SK-N-SH (cell line): ENCODE data around the gene GAGE1.
"Not testable (repeated sequence)": the region's sequence is repeated elsewhere in the genome, so short reads cannot be mapped to it uniquely, and the experiment has no call there.

ENCODE experiments used
- EP300 ChIP-seq, 2 experiments: IDR thresholded peaks; 2 replicates each; pipeline versions ENCODE4 v1.4.0 to v1.6.1; 2012; ENCODE audit warnings: borderline replicate concordance in 1 of 2, low read depth in 1 of 2, low read length in 1 of 2
- EZH2phosphoT487 ChIP-seq: fragments of 200-600 bp; sonication (generic); IDR thresholded peaks from 2 replicates; pipeline ENCODE4 v1.6.1; 2017; ENCODE audit warnings: low read depth, mixed run types, mild to moderate bottlenecking, antibody characterized with exemption, moderate library complexity, borderline replicate concordance
- JUND ChIP-seq: IDR thresholded peaks from 2 replicates; pipeline ENCODE4 v1.4.0; 2012
- NFIC ChIP-seq: IDR thresholded peaks from 2 replicates; pipeline ENCODE4 v1.4.0; 2012; ENCODE audit warnings: borderline replicate concordance
- POLR2AphosphoS5 ChIP-seq: IDR thresholded peaks from 2 replicates; pipeline ENCODE4 v1.6.1; 2012; ENCODE audit warnings: low read depth, low read length
- RAD21 ChIP-seq: IDR thresholded peaks from 2 replicates; pipeline ENCODE4 v1.6.1; 2012; ENCODE audit warnings: mild to moderate bottlenecking, low read length
- TEAD4 ChIP-seq: IDR thresholded peaks from 2 replicates; pipeline ENCODE4 v1.4.0; 2012; ENCODE audit warnings: mild to moderate bottlenecking, borderline replicate concordance; ENCODE audit not compliant: insufficient read depth
- TF ChIP-seq, protein P1 (sequence below): fragments of 200-600 bp; sonication (generic); IDR thresholded peaks from 2 replicates; pipeline ENCODE4 v1.6.1; 2017; ENCODE audit warnings: antibody characterized with exemption, mild to moderate bottlenecking, moderate library complexity
- TF ChIP-seq, protein P2 (sequence below): IDR thresholded peaks from 2 replicates; pipeline ENCODE4 v1.6.1; 2012; ENCODE audit warnings: mild to moderate bottlenecking, low read depth, low read length, moderate library complexity
- TF ChIP-seq, protein P3 (sequence below): fragments of 150-350 bp; IDR thresholded peaks from 2 replicates; pipeline ENCODE4 v1.6.1; 2016; ENCODE audit warnings: mild to moderate bottlenecking, low read depth, low read length
- TF ChIP-seq, protein P4 (sequence below): IDR thresholded peaks from 2 replicates; pipeline ENCODE4 v1.4.0; 2012; ENCODE audit warnings: low read depth, borderline replicate concordance

DNA sequence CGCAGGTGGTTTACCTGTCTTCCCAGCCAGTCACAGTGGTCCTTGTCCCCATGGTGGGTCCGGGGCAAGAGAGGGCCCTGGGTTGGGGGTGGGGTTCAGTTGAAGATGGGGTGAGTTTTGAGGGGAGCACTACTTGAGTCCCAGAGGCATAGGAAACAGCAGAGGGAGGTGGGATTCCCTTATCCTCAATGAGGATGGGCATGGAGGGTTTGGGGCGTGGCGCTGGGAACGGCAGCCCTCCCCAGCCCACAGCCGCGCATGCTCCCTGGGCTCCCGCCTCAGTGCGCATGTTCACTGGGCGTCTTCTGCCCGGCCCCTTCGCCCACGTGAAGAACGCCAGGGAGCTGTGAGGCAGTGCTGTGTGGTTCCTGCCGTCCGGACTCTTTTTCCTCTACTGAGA is 28.7 kb upstream of the GAGE1 start, which contains the start of gene GAGE12G:
- not testable (repeated sequence) for TF ChIP-seq TEAD4; EP300 (IDR thresholded peaks at IDR 0.05; ENCODE audit: borderline replicate concordance in 1 of 2, low read depth in 1 of 2, low read length in 1 of 2); EZH2phosphoT487; JUND; POLR2AphosphoS5; NFIC; RAD21
- TF ChIP-seq, protein P1, sequence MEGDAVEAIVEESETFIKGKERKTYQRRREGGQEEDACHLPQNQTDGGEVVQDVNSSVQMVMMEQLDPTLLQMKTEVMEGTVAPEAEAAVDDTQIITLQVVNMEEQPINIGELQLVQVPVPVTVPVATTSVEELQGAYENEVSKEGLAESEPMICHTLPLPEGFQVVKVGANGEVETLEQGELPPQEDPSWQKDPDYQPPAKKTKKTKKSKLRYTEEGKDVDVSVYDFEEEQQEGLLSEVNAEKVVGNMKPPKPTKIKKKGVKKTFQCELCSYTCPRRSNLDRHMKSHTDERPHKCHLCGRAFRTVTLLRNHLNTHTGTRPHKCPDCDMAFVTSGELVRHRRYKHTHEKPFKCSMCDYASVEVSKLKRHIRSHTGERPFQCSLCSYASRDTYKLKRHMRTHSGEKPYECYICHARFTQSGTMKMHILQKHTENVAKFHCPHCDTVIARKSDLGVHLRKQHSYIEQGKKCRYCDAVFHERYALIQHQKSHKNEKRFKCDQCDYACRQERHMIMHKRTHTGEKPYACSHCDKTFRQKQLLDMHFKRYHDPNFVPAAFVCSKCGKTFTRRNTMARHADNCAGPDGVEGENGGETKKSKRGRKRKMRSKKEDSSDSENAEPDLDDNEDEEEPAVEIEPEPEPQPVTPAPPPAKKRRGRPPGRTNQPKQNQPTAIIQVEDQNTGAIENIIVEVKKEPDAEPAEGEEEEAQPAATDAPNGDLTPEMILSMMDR, result not testable (repeated sequence)
- TF ChIP-seq, protein P2, sequence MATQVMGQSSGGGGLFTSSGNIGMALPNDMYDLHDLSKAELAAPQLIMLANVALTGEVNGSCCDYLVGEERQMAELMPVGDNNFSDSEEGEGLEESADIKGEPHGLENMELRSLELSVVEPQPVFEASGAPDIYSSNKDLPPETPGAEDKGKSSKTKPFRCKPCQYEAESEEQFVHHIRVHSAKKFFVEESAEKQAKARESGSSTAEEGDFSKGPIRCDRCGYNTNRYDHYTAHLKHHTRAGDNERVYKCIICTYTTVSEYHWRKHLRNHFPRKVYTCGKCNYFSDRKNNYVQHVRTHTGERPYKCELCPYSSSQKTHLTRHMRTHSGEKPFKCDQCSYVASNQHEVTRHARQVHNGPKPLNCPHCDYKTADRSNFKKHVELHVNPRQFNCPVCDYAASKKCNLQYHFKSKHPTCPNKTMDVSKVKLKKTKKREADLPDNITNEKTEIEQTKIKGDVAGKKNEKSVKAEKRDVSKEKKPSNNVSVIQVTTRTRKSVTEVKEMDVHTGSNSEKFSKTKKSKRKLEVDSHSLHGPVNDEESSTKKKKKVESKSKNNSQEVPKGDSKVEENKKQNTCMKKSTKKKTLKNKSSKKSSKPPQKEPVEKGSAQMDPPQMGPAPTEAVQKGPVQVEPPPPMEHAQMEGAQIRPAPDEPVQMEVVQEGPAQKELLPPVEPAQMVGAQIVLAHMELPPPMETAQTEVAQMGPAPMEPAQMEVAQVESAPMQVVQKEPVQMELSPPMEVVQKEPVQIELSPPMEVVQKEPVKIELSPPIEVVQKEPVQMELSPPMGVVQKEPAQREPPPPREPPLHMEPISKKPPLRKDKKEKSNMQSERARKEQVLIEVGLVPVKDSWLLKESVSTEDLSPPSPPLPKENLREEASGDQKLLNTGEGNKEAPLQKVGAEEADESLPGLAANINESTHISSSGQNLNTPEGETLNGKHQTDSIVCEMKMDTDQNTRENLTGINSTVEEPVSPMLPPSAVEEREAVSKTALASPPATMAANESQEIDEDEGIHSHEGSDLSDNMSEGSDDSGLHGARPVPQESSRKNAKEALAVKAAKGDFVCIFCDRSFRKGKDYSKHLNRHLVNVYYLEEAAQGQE, result not testable (repeated sequence)
- TF ChIP-seq, protein P3, sequence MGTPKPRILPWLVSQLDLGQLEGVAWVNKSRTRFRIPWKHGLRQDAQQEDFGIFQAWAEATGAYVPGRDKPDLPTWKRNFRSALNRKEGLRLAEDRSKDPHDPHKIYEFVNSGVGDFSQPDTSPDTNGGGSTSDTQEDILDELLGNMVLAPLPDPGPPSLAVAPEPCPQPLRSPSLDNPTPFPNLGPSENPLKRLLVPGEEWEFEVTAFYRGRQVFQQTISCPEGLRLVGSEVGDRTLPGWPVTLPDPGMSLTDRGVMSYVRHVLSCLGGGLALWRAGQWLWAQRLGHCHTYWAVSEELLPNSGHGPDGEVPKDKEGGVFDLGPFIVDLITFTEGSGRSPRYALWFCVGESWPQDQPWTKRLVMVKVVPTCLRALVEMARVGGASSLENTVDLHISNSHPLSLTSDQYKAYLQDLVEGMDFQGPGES, result not testable (repeated sequence)
- TF ChIP-seq, protein P4, sequence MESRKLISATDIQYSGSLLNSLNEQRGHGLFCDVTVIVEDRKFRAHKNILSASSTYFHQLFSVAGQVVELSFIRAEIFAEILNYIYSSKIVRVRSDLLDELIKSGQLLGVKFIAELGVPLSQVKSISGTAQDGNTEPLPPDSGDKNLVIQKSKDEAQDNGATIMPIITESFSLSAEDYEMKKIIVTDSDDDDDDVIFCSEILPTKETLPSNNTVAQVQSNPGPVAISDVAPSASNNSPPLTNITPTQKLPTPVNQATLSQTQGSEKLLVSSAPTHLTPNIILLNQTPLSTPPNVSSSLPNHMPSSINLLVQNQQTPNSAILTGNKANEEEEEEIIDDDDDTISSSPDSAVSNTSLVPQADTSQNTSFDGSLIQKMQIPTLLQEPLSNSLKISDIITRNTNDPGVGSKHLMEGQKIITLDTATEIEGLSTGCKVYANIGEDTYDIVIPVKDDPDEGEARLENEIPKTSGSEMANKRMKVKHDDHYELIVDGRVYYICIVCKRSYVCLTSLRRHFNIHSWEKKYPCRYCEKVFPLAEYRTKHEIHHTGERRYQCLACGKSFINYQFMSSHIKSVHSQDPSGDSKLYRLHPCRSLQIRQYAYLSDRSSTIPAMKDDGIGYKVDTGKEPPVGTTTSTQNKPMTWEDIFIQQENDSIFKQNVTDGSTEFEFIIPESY, result not testable (repeated sequence)
